NB4 (cell line): ENCODE data around the gene DSE.

Source experiments
- POLR2A ChIP-seq: IDR thresholded peaks from 2 replicates; pipeline ENCODE4 v1.6.1; 2011; ENCODE audit warnings: mild to moderate bottlenecking; ENCODE audit not compliant: insufficient read length; ENCODE audit errors: extremely low read depth
- TF ChIP-seq, protein P1 (sequence below): IDR thresholded peaks from one replicate; pipeline ENCODE4 v1.5.1; 2012; ENCODE audit warnings: low read depth, low read length

- TF ChIP-seq, protein P1, sequence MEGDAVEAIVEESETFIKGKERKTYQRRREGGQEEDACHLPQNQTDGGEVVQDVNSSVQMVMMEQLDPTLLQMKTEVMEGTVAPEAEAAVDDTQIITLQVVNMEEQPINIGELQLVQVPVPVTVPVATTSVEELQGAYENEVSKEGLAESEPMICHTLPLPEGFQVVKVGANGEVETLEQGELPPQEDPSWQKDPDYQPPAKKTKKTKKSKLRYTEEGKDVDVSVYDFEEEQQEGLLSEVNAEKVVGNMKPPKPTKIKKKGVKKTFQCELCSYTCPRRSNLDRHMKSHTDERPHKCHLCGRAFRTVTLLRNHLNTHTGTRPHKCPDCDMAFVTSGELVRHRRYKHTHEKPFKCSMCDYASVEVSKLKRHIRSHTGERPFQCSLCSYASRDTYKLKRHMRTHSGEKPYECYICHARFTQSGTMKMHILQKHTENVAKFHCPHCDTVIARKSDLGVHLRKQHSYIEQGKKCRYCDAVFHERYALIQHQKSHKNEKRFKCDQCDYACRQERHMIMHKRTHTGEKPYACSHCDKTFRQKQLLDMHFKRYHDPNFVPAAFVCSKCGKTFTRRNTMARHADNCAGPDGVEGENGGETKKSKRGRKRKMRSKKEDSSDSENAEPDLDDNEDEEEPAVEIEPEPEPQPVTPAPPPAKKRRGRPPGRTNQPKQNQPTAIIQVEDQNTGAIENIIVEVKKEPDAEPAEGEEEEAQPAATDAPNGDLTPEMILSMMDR, result no peak
- no peak for TF ChIP-seq POLR2A
Observed at GRCh38 chr6:116387374-116387773, 16.6 kb downstream of the DSE start.
